HG02885 (cell line): ENCODE results near the gene BCKDHA.
"Not testable (repeated sequence)": the region's sequence is repeated elsewhere in the genome, so short reads cannot be mapped to it uniquely, and the experiment has no call there.

Experiments
- ATAC-seq: cut with Tn5 transposase; IDR thresholded peaks from one replicate; pipeline ENCODE4 v1.9.1; 2021; ENCODE audit warnings: mild to moderate bottlenecking; ENCODE audit not compliant: unreplicated experiment, poor library complexity

Gene BCKDHA

GRCh38 chr19:41364524-41365391 is 32.9 kb upstream of the BCKDHA start:
- ATAC-seq, result no peak

- ATAC-seq, result no peak
These were observed 31.5 kb upstream of the BCKDHA start for GRCh38 chr19:41366089-41366488.

- ATAC-seq, result no peak
These were observed 29.7 kb upstream of the BCKDHA start for GRCh38 chr19:41367848-41368301.

GRCh38 chr19:41369769-41370168 is 27.8 kb upstream of the BCKDHA start:
- ATAC-seq, result no peak

GRCh38 chr19:41371119-41371518 is 26.5 kb upstream of the BCKDHA start:
- not testable (repeated sequence) for ATAC-seq

GRCh38 chr19:41371541-41371940 is 26.1 kb upstream of the BCKDHA start:
- ATAC-seq, result no peak

GRCh38 chr19:41372501-41372900 is 25.1 kb upstream of the BCKDHA start:
- ATAC-seq, result no peak

GRCh38 chr19:41373993-41374392 is 23.6 kb upstream of the BCKDHA start:
- ATAC-seq, result no peak

GRCh38 chr19:41376241-41376997 is 21.2 kb upstream of the BCKDHA start, which contains the start of gene TMEM91:
TSS of gene TMEM91 (plus strand) at chr19:41376533. CDS start at chr19:41378310, 1,777 bp downstream.
- no peak for ATAC-seq

GRCh38 chr19:41376998-41377365 is 20.6 kb upstream of the BCKDHA start:
- no peak for ATAC-seq

GRCh38 chr19:41377977-41378709 is 19.5 kb upstream of the BCKDHA start:
- ATAC-seq, result peak; percentile 54

- ATAC-seq, result not testable (repeated sequence)
These were observed 16.1 kb upstream of the BCKDHA start for GRCh38 chr19:41381536-41381935.

GRCh38 chr19:41384351-41384750 is 13.3 kb upstream of the BCKDHA start:
- ATAC-seq, result no peak

GRCh38 chr19:41386442-41386841 is 11.2 kb upstream of the BCKDHA start:
- no peak for ATAC-seq

GRCh38 chr19:41391618-41392017 is 6.0 kb upstream of the BCKDHA start:
- no peak for ATAC-seq

- no peak for ATAC-seq
These were observed 4.8 kb upstream of the BCKDHA start for GRCh38 chr19:41392775-41393174.

GRCh38 chr19:41395355-41395754 is 2.3 kb upstream of the BCKDHA start:
- no peak for ATAC-seq

- no peak for ATAC-seq
These were observed 416 bp downstream of the BCKDHA start for GRCh38 chr19:41398050-41398418.

GRCh38 chr19:41398598-41398997 is 980 bp downstream of the BCKDHA start:
- ATAC-seq, result no peak

- ATAC-seq, result no peak
These were observed 1.5 kb downstream of the BCKDHA start for GRCh38 chr19:41399091-41399490.

GRCh38 chr19:41399525-41399924 is 1.9 kb downstream of the BCKDHA start:
- no peak for ATAC-seq
